NCI-H1930 (cell line): ENCODE results near the gene STAP2.

Source experiments
- DNase-seq, 2 experiments: peaks; one replicate each; lab custom pipeline; 2025; lab: John Stamatoyannopoulos, UW

STAP2 gene

DNA sequence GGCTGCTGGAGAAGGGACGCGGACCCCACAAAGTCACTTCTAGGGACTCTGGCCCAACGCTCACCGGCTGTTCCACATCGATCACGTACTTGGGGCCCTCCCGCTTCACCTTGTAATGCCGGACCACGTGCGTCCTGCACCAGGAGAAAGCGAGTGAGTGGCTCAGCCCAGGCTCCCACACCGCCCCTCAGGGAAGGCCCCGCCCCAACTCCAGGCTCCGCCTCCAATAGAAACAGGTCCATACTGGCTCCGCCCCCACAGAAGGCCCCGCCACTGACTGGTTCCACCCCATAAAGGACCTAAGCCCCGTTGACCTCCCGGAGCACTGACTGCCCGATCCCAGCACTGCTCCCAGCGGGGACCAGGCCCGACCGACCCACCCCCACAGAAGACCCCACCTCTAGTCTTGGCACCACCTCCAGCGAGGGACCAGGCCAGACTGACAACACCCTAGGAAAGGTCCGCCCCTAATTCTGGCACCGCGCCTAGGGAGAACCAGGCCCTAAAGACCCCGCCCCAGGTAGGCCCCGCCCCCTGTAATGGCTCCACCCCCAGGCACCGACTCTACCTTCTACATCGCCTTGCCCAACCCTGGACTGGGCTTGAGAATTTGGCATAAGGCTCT lies 11.3 kb downstream of the STAP2 start:
- DNase-seq, result peak; percentile 48 to 64

DNA sequence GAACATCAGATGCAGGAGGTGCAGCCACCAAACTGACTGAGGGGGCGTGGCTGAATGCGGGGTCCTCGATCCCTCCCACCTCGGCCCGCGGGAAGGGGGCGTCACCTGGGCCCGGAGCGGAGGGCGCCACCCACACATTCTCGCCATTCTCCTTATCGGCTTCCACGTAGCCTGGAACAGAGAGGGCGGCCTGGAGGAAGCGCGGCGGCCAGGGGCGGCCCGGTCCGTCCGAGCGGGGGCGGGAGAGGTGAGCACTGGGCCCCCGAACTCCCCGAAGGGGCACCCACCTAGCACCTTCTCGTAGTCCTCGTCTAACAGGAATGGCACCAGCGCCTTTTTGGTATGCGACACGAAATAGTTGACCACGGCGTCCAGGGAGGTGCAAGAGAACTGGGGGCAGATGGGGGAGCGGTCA lies 11.8 kb downstream of the STAP2 start:
- DNase-seq, result no peak

DNA sequence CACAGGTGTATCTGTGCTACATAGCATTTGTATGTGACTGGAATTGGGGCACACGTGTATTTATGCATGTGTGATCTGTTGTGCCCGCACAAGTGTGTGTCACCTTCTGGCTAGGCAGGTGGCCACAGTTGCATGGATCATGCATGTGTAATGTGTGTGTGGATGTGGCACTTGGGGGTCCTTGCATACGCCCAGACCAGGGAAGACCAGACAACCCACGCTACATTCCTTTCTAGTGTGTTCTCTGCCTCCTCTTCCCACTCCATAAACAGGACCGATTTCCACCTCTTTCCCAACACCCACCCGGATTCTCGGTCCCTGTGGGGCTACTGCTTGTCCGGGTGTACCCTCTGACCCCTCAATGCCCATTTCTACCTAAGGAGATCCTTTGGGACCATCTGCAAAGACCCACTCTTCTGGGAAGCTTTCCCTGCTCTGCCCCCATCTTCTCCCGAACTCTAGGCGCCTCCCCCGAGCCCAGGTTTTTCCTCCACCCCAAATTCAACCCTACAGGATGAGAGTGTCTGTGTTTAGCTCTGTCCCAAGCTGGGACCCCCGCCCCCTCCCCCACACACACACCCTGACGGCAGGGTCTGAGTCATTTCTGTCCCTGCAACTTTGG lies 12.3 kb downstream of the STAP2 start:
- no peak for DNase-seq

DNA sequence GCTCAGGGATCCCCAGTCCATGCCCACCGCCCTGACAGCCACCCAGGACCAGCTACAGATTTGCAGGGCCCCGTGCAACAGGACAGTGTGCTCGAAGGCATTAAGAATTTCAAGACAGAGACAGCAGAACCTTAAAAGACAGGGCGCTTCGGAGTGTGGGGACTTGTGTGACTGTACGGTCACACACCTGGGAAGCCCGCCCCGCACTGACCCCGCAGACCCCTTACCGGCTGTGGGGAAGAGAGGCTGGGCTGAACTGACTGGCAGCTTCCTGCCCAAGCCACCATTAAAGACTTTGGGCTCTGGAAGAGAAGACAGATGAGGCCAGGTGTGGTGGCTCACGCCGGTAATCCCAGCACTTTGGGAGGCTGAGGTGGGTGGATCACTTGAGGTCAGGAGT lies 14.4 kb downstream of the STAP2 start:
- DNase-seq, result no peak

DNA sequence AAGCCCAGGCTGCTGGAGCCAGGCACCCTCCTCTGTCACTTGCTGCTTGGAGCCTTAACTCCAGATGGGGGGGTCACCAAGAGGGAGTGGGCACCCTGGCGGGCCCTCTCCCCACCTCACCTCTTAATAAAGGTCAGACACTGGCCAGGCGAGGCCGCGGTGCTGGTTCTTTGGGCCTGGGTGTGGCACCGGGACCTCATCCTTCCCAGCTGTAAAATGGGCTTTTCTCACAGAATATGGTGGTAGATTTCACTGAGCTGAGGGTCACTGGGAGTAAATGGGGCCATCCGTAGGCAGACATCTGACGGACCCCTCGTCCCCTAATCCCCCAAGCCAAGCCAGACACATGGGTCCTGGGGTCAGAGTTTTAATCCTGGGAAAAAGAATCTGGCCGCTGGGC lies 14.9 kb downstream of the STAP2 start:
- DNase-seq, result no peak

DNA sequence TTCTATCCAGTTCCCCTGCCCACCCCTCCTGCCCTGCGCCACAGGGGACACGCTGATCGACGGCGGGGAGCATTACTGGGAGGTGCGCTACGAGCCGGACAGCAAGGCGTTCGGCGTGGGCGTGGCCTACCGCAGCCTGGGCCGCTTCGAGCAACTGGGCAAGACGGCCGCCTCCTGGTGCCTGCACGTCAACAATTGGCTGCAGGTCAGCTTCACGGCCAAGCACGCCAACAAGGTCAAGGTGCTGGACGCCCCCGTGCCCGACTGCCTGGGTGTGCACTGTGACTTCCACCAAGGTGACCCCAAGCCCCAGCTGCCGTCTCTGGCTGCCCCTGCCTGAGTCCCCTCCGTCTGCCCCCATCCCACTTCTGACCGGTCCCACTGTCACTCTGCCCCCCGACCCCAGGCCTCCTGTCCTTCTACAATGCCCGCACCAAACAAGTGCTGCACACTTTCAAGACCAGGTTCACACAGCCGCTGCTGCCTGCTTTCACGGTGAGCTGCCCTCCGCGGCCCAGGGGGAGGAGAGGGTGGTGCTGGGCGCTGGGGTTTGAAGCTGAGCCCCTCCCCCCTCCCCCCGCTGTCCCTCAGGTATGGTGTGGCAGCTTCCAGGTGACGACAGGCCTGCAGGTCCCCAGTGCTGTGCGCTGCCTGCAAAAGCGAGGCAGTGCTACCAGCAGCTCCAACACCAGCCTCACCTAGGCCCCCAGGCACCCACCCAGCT lies 15.5 kb downstream of the STAP2 start:
- no peak for DNase-seq

DNA sequence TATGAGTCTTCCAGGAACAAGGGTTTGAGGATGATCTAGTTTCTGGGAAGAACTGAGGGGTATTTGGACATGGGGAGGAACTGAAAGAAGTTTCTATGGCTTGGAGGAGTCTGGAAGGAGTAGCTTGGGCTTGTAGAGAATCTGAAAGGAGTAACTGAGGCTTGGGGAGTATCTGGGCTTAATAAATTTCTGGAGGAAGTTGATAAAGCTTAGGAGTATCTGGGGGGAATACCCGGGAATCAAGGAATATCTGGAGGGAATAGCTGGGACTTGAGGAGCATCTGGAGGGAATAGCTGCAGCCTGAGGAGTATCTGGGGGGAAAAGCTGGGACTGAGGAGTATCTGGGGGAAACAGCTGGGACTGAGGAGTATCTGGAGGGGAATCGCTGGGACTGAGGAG lies 18.2 kb downstream of the STAP2 start:
- no peak for DNase-seq

DNA sequence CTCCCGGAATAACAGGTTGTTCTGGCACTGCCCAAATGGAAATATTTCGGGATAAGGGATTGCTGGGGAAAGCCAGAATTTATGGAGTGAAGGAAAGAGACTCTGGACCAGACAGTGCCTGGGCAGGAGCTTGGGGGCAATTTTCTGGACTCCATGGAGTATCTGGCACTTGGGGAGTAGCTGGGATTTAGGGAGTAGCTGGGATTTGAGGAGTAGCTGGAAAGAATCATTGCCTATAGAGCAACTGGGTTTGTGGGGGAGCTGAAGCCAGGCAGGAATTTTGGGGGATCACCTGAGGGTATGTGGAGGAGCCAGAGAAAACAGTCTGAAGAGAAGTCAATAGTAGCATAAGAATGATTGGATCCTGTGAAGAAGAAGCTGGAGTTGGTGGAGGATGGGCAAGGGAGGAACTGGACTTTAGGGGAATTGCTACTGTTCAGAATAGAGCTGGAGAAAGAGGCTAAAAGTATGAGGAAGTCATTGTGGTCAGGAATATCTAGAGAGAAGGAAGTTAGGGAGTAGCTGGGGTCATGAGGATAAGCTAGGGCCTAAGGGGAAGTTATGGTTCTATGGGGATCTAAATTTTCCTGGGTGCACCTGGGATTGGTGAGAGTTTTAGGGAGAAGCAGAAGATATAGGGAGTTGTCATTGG lies 19.4 kb downstream of the STAP2 start:
- no peak for DNase-seq

DNA sequence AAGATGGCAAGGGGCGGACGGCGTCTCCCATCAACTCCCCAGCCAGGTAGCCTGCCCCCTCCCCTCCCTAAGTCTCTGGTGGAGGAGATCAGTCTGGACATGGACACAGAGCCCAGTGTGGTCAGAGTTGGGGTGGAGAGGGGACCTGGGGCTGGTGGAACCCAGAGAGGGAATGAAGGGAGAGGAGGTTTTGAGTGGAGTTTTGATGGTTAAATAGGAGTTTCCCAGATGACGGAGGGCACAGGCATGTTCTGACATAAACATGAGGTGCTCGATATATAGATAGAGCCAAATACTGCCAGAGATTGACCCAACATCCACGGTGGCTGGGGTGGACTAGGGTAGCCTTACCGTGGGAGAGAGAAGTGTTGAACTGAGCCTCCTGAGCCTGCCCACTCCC lies 20.2 kb downstream of the STAP2 start:
- no peak for DNase-seq

DNA sequence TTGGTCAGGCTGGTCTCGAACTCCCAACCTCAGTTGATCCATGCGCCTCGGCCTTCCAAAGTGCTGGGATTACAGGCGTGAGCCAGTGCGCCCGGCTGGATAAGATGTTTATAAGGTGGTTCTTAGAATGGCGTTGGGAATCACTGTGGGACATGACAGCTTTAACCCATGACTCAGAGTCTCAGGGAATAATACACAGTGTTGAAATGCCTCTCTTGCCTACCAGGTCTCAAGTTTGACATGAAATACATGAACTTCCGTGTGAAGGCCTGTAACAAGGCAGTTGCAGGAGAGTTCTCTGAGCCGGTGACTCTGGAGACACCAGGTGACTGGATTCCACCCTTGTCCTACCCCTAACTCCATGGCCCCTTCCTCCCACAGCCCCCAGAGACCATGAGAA lies 21.7 kb downstream of the STAP2 start:
- no peak for DNase-seq

DNA sequence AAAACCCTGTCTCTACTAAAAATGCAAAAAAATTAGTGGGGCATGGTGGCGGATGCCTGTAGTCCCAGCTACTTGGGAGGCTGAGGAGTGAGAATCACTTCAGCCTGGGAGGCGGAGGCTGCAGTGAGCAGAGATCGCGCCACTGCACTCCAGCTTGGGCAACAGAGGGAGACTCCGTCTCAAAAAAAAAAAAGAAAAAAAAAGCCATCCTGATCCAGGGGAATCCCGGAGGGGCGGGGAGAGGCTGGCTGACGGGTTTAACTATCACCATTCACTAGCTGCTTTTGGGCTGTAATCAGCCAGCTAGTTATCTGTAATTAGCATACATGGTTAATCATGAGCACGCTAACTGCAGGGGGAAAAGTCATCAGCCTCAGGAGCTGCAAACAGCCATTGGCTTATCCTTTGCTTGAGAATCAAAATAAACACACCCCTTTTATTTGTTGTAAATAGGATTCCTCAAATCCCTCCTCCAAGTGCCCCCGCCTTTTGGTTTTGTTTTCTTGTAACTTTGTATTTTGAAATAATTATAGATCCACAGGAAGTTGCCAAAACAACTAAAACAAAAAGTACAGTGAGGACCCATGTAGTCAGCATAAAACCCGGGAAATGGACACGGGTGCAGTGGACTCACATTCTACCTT lies 24.7 kb downstream of the STAP2 start:
- no peak for DNase-seq

DNA sequence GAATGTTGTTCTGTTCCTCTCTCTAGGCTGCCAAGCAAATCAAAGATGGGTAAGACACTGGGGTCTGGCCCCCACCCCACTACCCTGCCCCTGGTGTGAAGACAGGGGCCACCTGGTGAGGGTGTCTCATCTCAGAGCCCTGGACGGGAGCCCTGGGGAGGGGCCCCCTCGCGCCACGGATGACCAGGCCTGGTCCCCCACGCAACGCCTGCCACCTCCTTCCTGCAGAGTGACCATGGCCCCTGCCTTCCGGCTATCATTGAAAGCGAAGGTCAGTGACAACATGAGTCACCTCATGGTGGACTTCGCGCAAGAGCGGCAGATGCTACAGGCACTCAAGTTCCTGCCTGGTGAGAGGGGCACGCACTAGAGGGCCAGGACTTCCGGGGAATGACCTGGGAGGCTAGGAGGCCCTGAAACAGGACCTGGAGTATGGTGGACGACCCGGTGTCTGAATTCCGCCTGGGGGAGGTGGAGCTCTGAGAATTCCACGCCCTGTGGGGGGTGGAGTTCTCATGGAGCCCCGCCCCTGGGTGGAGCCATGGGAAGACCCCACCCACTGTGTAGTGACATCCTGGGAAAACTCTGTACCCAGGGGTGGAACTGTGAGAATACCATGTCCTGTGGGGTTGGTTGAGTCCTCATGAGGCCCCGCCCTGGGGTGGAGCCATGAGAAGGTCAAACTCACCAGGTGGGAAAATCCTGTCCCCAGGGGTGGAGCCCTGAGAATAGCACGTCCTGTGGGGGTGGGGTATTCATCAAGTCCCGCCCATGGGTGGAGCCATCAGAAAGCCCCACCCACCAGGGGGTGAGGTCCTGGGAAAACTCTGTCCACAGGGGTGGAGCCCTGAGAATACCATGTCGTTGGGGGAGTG lies 28.1 kb downstream of the STAP2 start:
- DNase-seq, result no peak

DNA sequence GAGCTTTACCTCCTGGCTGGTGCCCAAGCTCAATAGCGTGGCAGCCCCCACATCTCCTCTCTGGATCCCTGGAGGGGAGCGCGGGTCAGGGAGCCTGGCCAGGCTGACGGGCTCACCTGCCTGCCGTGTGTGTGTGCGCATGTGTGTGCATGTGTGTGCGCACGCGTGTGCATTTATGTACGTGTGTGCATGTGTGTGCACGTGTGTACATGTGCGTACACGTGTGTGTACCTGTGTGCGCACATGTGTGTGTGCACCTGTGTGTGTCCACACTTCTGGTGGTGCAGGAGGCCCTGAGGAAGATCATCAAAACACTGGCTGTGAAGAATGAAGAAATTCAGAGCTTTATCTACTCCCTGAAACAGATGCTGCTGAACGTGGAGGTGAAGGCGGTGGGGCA lies 33.0 kb downstream of the STAP2 start:
- DNase-seq, result no peak

DNA sequence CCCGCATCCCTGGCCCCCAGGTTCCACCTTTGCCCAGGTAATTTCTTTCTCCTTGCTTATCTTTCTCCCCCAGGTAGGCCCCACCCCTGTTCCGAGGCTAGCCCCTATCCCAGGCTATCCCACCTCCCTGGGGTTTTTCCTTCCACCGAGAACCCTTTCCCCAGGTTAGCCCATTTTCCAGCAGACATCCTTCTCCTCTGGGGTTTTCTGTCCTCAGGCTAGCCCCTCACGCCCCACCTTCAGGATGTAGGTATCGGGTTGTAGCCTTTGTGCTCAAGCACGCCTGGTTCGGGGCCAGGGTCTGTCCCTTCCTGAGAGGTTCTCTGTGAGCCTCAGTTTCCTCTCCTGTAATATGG lies 33.4 kb downstream of the STAP2 start:
- DNase-seq, result no peak

DNA sequence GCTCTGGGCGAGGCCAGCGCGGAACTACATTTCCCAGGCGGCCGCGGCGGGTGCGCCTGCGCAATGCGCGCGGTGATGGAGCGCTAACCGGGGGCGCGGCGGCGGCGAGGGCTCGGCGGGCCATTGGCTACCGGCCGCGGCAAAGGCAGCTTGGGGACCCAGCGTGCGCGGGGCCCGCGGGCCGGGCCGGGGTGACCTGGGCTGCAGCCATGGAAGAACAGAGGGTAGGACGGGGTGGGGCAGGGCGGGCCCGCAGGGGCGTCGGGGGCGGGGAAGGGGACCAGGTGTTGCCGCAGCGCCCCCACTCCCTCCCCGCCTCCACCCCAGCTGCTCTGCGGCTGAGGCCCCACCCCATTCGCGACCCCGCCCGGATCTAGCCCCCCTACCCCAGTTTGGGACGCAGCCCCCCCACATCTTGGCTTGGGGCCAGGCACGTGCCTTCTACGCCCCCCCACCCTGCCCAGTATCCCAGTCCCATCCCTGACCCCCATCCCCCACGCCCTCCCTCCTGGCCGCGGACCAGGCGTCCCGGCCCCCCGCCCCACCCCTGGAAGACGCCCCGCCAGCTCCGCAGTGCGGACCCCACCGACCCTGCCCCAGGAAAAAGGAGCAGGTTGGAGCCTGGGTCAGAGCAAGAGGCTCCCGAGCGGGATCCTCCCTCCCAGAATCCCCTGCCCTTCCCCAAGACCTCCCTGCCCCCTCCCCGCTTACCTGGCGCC lies 33.9 kb downstream of the STAP2 start, which contains the start of gene FSD1:
TSS of gene FSD1 (plus strand) at position 61 of the 719 bp plus-strand sequence. CDS start at position 210, 149 bp downstream.
- DNase-seq, result peak; percentile 31 to 60

DNA sequence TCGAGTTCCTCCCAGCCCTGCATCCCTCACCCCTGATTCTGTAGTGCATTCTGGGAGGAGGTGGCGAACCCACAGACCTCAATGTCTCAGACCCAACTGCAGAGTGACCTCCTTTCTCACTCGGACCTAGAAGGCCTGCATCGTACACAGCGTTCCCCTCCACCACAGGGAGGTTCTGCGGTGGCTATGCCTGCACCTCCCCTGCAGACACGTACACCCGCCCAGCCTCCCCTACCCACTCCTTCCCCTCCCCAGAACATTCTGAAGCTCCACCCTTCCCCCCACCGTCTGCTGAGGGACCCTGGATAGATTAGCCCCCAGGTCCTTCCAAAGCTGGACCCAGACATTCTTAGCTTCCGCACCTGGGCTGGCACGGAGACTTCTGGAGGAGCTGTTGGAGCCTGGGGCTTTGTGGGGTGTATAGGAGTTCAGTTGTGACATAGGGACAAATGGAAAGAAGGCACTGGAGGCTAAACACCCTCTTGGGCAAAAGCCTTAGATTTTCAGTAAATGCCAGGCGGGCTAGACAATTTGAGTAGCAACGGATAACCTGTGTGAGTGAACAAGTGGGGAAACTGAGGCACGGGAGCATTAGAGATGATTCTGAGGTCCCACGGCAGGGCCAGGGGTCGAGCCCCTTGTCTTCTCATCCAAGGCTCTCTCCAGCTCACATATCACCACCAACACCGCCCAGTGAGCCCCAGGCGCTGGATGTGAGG lies 34.6 kb downstream of the STAP2 start:
- no peak for DNase-seq

DNA sequence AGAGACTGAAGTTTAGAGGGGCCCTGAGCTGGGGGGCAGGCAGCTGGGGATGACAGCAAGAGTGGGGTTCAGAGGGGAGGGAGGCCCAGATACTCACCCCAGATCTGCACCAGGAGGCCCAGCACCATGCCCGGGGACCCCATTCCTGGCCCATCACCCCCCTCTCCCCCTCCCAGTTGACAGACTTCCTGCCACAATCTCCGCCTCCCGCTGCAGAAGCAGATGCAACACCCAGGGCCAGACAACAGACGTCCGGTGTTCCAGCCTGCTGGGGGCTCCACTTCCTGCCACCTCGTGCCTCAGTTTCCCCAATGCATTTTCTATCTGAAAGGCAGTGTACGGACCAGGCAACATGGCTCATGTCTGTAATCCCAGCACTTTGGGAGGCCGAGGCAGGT lies 36.4 kb downstream of the STAP2 start, which contains the start of gene TMIGD2:
TSS of gene TMIGD2 (minus strand) at position 147 of the 398 bp plus-strand sequence. CDS start at position 143, 4 bp downstream.
- no peak for DNase-seq

DNA sequence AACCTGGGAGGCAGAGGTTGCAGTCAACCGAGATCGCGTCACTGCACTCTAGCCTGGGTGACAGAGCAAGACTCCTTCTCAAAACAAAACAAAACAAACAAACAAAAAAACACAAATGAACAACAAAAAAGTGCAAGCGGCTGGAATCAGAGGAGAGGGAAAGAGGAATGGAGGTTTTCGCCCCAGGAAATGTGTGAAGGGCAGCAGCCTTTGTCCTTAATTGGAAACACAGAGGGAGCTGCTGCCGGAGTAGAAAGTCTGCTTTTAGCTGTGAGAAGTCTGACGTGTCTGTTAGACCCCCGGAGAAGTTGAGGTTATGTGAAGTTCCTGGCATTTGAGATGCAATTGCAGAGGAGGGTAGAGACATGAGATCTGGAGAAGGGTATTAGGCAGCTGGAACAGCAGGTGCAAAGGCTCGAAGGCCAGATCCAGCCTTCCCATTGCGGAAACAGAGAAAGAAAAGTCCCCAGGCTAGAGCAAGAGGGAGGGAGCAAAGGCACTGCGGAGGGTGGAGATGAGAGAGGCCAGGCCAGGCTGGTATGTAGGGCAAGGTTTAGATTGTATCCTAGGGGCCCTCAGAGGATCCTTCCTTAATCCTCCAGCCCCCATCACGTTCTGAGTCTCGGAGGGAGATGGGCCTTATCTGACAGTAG lies 36.9 kb downstream of the STAP2 start:
- DNase-seq, result no peak

DNA sequence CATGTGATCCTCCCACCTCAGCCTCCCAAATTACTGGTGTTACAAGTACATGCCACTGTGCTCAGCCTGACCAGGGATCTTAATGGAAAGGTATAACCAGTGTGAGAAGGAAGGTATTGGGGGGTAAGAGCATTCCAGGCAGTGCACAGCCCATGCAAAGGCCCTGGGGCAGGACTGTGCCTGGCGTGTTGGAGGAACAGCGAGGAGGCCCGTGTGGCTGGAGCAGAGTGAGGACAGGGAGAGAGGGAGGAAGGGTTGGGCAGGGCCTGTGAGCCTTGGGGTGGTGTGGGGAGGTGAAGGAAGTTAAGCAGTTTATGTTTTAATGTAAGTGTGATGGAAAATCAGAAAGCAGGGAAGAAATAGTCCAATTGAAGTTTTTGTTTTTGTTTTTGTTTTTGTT lies 38.0 kb downstream of the STAP2 start:
- DNase-seq, result no peak
